MG63 (cell line): ENCODE results near the gene DNAH12. TPM values are rescaled to one million over a fixed set of nuclear protein-coding genes. Genes with fewer than 3 reads are reported as not detected.

ENCODE experiments used
- DNase-seq: peaks from one replicate; pipeline ENCODE4 v3.0.0-alpha.2; 2020
- H3K27me3 ChIP-seq: fragments of 250-450 bp; sonication (Bioruptor Pico); 2 replicates; pipeline ENCODE4 v1.5.1; 2020; ENCODE audit warnings: mild to moderate bottlenecking, moderate library complexity
- H3K36me3 ChIP-seq: fragments of 250-450 bp; sonication (Bioruptor Pico); 2 replicates; pipeline ENCODE4 v1.5.1; 2020; ENCODE audit warnings: mild to moderate bottlenecking, moderate library complexity
- H3K4me3 ChIP-seq: fragments of 250-450 bp; sonication (Bioruptor Pico); 2 replicates; pipeline ENCODE4 v1.5.1; 2020; ENCODE audit warnings: mild to moderate bottlenecking, moderate library complexity
- H3K9me3 ChIP-seq: fragments of 250-450 bp; sonication (Bioruptor Pico); 2 replicates; pipeline ENCODE4 v1.5.1; 2020; ENCODE audit warnings: mild to moderate bottlenecking, moderate library complexity
- total RNA-seq: library from RNA; depleted of rRNA; stranded (reverse); fragments of >200 nt; shearing (Covaris generic); gene quantifications from 2 replicates; pipeline ENCODE4 v1.2.3, GENCODE V29; 2014; ENCODE audit warnings: low replicate concordance; rRNA removed

Gene DNAH12
- not detected in 2 replicates for total RNA-seq

DNA sequence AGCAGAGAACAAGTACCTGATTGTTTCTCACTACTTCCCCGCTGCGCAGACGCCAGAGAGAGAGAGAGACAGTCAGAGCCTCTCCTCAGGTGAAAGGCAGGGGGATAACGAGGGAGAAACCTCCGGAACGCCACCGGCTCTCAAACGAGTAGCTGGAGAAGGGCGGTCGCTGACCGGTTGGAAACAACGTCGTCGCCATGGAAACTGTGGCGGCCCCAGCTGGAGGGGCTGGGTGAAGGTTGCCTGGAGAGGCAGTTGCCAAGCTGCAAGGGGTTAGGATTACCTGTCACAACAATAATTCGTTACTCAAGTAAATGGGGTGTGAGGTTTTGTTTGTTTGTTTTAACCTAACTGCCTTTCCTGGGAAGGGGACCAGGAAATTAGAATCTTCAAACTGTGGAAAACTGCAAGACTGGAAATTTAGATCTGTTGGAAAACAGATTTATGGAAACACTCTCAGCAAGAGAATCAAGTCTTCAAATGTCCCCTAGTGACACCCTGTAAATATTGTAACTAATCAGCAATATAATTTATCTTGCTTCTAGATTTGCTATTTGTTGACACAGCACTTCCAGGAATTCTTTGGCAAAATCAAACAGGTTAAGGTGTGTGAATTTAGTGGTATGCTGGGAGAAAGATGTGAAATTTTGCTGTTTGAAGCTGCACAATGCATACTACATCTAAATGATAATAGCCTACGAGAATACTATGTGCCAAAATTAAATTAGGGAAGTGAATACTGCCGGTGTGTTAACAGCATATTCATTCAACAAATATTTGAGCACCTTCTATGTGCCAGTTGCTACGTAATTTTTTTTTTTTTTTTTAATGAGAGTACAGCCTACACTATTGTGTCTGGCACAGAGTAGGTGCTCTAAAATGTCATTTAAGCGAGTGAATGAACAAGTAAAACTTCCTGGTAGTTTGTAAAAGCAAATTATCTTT is at the start of gene DNAH12:
Gene DNAH12 (minus strand): TSS at position 164 of the 945 bp plus-strand sequence. CDS start 1,474 bp downstream, outside the sequence.
- no peaks in the 10 kb centered on the region for H3K27me3 ChIP-seq
- no peak within 1 kb of the TSS for H3K4me3 ChIP-seq
- no peaks in the 10 kb centered on the region for H3K9me3 ChIP-seq
- DNase-seq = no peak
- no peaks in the 10 kb centered on the region for H3K36me3 ChIP-seq

DNA sequence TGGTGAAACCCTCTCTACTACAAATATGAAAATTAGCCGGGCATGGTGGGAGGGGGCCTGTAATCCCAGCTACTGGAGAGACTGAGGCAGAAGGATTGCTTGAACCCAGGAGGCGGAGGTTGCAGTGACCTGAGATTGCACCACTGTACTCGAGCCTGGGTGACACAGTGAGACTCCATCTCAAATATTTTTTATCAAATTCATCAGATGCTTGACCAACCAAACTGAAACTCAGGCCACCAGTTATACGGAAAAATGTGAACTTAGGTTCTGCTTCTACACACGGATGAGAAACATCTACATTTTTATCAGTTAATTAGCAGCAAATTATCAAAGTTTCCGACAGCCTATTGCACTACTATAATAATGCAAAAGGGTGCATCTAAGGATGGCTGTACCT is 48.2 kb upstream of the DNAH12 start:
- no peak overlapping the region for H3K4me3 ChIP-seq

GRCh38 chr3:57587905-57588304 is 43.8 kb upstream of the DNAH12 start:
- H3K27me3 ChIP-seq = no peaks in the 10 kb centered on the region
- H3K36me3 ChIP-seq = peaks cover 32% of the 10 kb centered on the region
- no peak for DNase-seq
- no peaks in the 10 kb centered on the region for H3K9me3 ChIP-seq
- no peak overlapping the region for H3K4me3 ChIP-seq

More for the DNA sequence above, 48.2 kb upstream of the DNAH12 start:
- H3K27me3 ChIP-seq = no peaks in the 10 kb centered on the region
- peaks cover 31% of the 10 kb centered on the region for H3K36me3 ChIP-seq
- no peaks in the 10 kb centered on the region for H3K9me3 ChIP-seq
- DNase-seq = no peak

- H3K36me3 ChIP-seq = peaks cover 35% of the 10 kb centered on the region
- no peak overlapping the region for H3K4me3 ChIP-seq
- no peak for DNase-seq
- no peaks in the 10 kb centered on the region for H3K27me3 ChIP-seq
- no peaks in the 10 kb centered on the region for H3K9me3 ChIP-seq
Observed at GRCh38 chr3:57586778-57587177, 42.6 kb upstream of the DNAH12 start.

- H3K4me3 ChIP-seq = no peak overlapping the region
Observed at GRCh38 chr3:57583544-57583943, 39.4 kb upstream of the DNAH12 start.

GRCh38 chr3:57582474-57583168 is 38.5 kb upstream of the DNAH12 start:
- Histone ChIP-seq H3K4me3 (no peak overlapping the region), H3K9me3 (no peaks in the 10 kb centered on the region), H3K27me3 (no peaks in the 10 kb centered on the region), H3K36me3 (peaks cover 37% of the 10 kb centered on the region)
- DNase-seq = no peak

More at GRCh38 chr3:57583544-57583943, 39.4 kb upstream of the DNAH12 start:
- no peak for DNase-seq
- H3K9me3 ChIP-seq = no peaks in the 10 kb centered on the region
- H3K27me3 ChIP-seq = no peaks in the 10 kb centered on the region
- peaks cover 38% of the 10 kb centered on the region for H3K36me3 ChIP-seq

- H3K36me3 ChIP-seq = peaks cover 41% of the 10 kb centered on the region
- H3K9me3 ChIP-seq = no peaks in the 10 kb centered on the region
- no peak overlapping the region for H3K4me3 ChIP-seq
- no peak for DNase-seq
- no peaks in the 10 kb centered on the region for H3K27me3 ChIP-seq
Observed at GRCh38 chr3:57577801-57578200, 33.7 kb upstream of the DNAH12 start.

GRCh38 chr3:57575966-57576626 is 32.0 kb upstream of the DNAH12 start:
- no peaks in the 10 kb centered on the region for H3K27me3 ChIP-seq
- H3K4me3 ChIP-seq = no peak overlapping the region
- peaks cover 44% of the 10 kb centered on the region for H3K36me3 ChIP-seq
- H3K9me3 ChIP-seq = no peaks in the 10 kb centered on the region
- no peak for DNase-seq

GRCh38 chr3:57572096-57572495 is 28.0 kb upstream of the DNAH12 start:
- no peaks in the 10 kb centered on the region for H3K27me3 ChIP-seq
- H3K4me3 ChIP-seq = no peak overlapping the region
- no peaks in the 10 kb centered on the region for H3K9me3 ChIP-seq
- H3K36me3 ChIP-seq = peaks cover 39% of the 10 kb centered on the region
- no peak for DNase-seq

GRCh38 chr3:57570878-57571277 is 26.7 kb upstream of the DNAH12 start:
- DNase-seq = no peak
- H3K4me3 ChIP-seq = no peak overlapping the region
- H3K36me3 ChIP-seq = peaks cover 33% of the 10 kb centered on the region
- no peaks in the 10 kb centered on the region for H3K27me3 ChIP-seq
- no peaks in the 10 kb centered on the region for H3K9me3 ChIP-seq

DNA sequence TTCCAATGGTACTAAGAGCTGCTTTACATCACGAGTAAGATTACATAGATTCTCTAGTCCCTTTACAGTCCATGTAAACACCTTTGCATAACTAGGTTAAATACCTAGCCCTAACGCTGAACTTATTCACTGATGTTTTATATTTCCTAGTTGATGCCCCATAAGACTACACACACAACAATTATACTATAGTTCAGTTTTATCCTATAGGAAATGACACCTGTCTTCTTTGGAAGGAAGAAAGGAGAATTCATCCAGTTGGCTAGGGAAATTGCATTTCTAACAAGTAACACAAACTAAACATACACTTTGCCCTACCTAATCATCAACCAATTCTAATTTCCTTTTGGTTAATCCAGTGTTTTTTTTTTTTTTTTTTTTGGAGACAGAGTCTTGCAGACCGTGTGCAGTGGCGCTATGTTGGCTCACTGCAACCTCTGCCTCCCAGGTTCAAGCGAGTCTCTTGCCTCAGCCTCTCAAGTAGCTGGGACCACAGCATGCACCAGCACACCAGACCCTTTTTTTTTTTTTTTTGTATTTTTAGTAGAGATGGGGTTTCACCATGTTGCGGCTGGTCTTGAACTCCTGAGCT is 25.8 kb upstream of the DNAH12 start:
- peaks cover 27% of the 10 kb centered on the region for H3K36me3 ChIP-seq
- DNase-seq = no peak
- H3K9me3 ChIP-seq = no peaks in the 10 kb centered on the region
- no peaks in the 10 kb centered on the region for H3K27me3 ChIP-seq
- no peak overlapping the region for H3K4me3 ChIP-seq

DNA sequence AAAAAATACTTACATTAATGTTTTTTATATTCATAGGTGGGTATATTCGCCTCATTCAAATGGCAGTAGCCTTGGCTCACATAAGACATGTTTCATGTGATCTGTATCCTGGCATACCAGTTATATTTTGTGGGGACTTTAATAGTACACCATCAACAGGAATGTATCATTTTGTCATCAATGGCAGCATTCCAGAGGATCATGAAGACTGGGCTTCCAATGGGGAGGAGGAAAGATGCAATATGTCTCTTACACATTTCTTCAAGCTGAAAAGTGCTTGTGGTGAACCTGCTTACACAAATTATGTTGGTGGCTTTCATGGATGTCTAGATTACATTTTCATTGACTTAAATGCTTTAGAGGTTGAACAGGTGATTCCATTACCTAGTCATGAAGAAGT is 15.4 kb upstream of the DNAH12 start:
- no peak overlapping the region for H3K4me3 ChIP-seq
- no peaks in the 10 kb centered on the region for H3K9me3 ChIP-seq
- no peaks in the 10 kb centered on the region for H3K27me3 ChIP-seq
- H3K36me3 ChIP-seq = peaks cover 34% of the 10 kb centered on the region
- DNase-seq = no peak

GRCh38 chr3:57557085-57557537 is 13.0 kb upstream of the DNAH12 start:
- peak; percentile 10 for DNase-seq
- peak overlapping the region; percentile 72 for H3K4me3 ChIP-seq
- no peaks in the 10 kb centered on the region for H3K9me3 ChIP-seq
- H3K27me3 ChIP-seq = no peaks in the 10 kb centered on the region
- peaks cover 24% of the 10 kb centered on the region for H3K36me3 ChIP-seq

DNA sequence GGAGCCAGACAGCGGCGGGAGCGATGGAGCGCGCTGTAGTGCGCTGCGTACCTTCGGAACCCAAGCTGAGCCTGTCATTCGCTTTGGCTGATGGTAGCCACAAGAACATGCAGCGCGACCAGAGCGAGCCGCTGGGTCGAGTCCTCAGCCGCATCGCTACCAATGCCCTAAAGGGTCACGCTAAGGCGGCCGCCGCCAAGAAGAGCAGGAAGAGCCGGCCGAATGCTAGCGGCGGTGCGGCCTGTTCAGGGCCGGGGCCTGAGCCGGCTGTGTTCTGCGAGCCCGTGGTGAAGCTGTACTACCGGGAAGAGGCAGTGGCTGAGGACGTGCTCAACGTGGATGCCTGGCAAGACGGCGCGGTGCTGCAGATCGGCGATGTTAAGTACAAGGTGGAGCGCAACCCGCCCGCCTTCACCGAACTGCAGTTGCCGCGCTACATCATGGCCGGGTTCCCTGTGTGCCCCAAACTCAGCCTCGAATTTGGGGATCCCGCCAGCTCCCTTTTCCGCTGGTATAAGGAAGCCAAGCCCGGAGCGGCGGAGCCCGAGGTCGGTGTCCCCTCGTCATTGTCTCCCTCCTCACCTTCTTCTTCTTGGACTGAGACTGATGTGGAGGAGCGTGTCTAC is 12.4 kb upstream of the DNAH12 start:
- H3K36me3 ChIP-seq = peaks cover 21% of the 10 kb centered on the region
- peak; percentile 18 for DNase-seq
- H3K9me3 ChIP-seq = no peaks in the 10 kb centered on the region
- peak overlapping the region; percentile 72 for H3K4me3 ChIP-seq
- H3K27me3 ChIP-seq = no peaks in the 10 kb centered on the region

DNA sequence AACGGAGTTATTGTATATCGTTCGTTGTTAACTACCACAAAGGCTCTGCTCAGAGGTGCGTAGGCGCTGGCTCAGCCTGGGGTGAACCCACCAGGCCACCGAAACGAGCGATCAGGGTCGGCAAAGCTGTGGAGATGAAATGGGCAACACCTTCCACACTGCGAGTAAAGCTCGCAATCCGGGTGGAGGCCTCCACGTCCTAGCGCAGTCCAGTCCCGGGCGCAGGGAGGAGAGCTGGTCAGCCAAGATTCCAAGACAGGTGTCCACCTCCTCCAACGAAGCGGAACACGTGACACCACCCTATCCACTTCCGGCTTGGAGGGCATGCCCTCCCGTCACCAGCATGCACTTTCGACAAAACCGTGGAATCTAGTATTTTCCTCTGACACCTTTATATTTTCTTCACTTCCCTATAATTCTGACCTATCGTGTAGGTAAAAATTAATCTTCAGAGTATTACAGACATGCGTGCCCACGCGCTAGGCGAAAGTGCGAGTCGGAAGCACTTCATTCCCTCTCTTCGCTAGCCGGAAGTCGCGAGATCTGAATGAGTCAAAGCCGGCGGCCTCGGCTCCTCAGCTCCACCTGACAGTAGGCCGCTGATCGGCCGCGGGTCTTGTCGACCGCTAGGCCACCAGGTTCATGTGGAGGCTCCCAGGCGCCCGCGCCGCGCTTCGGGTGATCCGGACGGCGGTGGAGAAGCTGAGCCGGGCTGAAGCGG is 11.8 kb upstream of the DNAH12 start, which contains the start of gene PDE12:
Gene PDE12 (plus strand): TSS at position 537 of the 721 bp plus-strand sequence. CDS start 106 bp downstream, at position 643.
- no peaks in the 10 kb centered on the region for H3K9me3 ChIP-seq
- peaks cover 19% of the 10 kb centered on the region for H3K36me3 ChIP-seq
- peak within 1 kb of the TSS; percentile 72 for H3K4me3 ChIP-seq
- peak; percentile 83 for DNase-seq
- H3K27me3 ChIP-seq = no peaks in the 10 kb centered on the region
